Measurements from ENCODE around the gene MTHFD1. TPM values are rescaled to one million over a fixed set of nuclear protein-coding genes. Genes with fewer than 3 reads are reported as not detected.

Gene MTHFD1
- polyA plus RNA-seq, 3 donors = 11.8 to 21.3 (median 14.3) TPM

DNA sequence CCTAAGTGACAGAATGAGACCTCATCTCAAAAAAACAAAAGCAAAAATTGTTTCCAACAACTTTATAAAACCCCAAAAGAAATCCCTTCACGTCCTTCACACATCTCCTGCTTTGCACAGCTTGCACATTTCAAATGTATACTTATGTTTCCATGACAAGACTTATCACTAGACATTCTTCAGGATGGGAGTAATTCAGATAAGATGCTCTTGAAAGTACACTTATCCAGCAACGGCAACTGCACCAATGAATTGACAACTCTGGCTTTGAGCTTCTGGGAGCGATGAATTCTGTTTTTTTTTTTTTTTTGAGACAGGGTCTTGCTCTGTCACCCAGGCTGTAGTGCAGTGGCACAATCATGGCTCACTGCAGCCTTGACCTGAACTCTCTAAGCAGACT is 46.4 kb downstream of the MTHFD1 start:
- H3K27ac Mint-ChIP-seq = no peak overlapping the region

GRCh38 chr14:64438181-64438841 is 50.2 kb downstream of the MTHFD1 start:
- no peak for DNase-seq
- Histone ChIP-seq H3K9me3 (replicated peaks in 1 of 2; ENCODE audit: control insufficient read depth in 1 of 2, insufficient read depth in 1 of 2, low read length in 2 of 2) (no peaks in the 10 kb centered on the region), H3K4me3 (replicated peaks in 1 of 3; ENCODE audit: low read depth in 2 of 3, low read length in 3 of 3) (no peak overlapping the region), H2AFZ (ENCODE audit: insufficient read depth, low read depth, low read length, poor library complexity, severe bottlenecking) (no peak overlapping the region), H3K27ac (ENCODE audit: low read depth in 1 of 2, low read length in 2 of 2) (no peak overlapping the region), H3K36me3 (replicated peaks in 1 of 2; ENCODE audit: control insufficient read depth in 1 of 2, insufficient read depth in 2 of 2, low read length in 2 of 2) (peaks cover 50 to 93% of the 10 kb centered on the region in 2 donors), H3K9ac (ENCODE audit: insufficient read depth, low read length, poor library complexity, severe bottlenecking) (no peak overlapping the region), H3K27me3 (ENCODE audit: control insufficient read depth in 2 of 2, insufficient read depth in 2 of 2, low read length in 2 of 2) (no peaks in the 10 kb centered on the region), H3K79me2 (ENCODE audit: insufficient read depth, low read length) (no peaks in the 10 kb centered on the region), H4K20me1 (ENCODE audit: insufficient read depth, low read length) (no peaks in the 10 kb centered on the region), H3K4me1 (ENCODE audit: control insufficient read depth in 1 of 2, insufficient read depth in 2 of 2, low read length in 2 of 2) (no peaks in the 10 kb centered on the region), H3K4me2 (replicated peaks; ENCODE audit: extremely low read depth, low read length, poor library complexity, severe bottlenecking) (no peak overlapping the region)
- WGBS (ENCODE audit: insufficient coverage) = no CpG with 5 or more reads among the region's 3 CpGs
- no peaks in the 10 kb centered on the region for H3K27me3 Mint-ChIP-seq (ENCODE audit: low read depth in 3 of 3)
- peak overlapping the region in 1 of 7 donors; percentile 41 for H3K27ac Mint-ChIP-seq
- TF ChIP-seq, protein P1, sequence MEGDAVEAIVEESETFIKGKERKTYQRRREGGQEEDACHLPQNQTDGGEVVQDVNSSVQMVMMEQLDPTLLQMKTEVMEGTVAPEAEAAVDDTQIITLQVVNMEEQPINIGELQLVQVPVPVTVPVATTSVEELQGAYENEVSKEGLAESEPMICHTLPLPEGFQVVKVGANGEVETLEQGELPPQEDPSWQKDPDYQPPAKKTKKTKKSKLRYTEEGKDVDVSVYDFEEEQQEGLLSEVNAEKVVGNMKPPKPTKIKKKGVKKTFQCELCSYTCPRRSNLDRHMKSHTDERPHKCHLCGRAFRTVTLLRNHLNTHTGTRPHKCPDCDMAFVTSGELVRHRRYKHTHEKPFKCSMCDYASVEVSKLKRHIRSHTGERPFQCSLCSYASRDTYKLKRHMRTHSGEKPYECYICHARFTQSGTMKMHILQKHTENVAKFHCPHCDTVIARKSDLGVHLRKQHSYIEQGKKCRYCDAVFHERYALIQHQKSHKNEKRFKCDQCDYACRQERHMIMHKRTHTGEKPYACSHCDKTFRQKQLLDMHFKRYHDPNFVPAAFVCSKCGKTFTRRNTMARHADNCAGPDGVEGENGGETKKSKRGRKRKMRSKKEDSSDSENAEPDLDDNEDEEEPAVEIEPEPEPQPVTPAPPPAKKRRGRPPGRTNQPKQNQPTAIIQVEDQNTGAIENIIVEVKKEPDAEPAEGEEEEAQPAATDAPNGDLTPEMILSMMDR (IDR thresholded peaks at IDR 0.05) = no peak
- no peaks in the 10 kb centered on the region for H3K4me1 Mint-ChIP-seq
- peaks cover 57 to 73% of the 10 kb centered on the region in 2 donors for H3K36me3 Mint-ChIP-seq
- intact Hi-C loops (cut with micrococcal nuclease) = loop anchor here in 1 of 2 donors (10.0 kb wide), 1 partner anchor 196 kb away; no protein-coding TSS in a partner anchor
- no peak overlapping the region for H3K4me3 Mint-ChIP-seq
- no peaks in the 10 kb centered on the region for H3K9me3 Mint-ChIP-seq

More for the DNA sequence above, 46.4 kb downstream of the MTHFD1 start:
- Histone ChIP-seq H2AFZ (ENCODE audit: insufficient read depth, low read depth, low read length, poor library complexity, severe bottlenecking) (no peak overlapping the region), H3K36me3 (replicated peaks in 1 of 2; ENCODE audit: control insufficient read depth in 1 of 2, insufficient read depth in 2 of 2, low read length in 2 of 2) (peaks cover 56 to 90% of the 10 kb centered on the region in 2 donors), H3K9ac (ENCODE audit: insufficient read depth, low read length, poor library complexity, severe bottlenecking) (no peak overlapping the region), H3K4me2 (replicated peaks; ENCODE audit: extremely low read depth, low read length, poor library complexity, severe bottlenecking) (no peak overlapping the region), H3K79me2 (ENCODE audit: insufficient read depth, low read length) (no peaks in the 10 kb centered on the region), H4K20me1 (ENCODE audit: insufficient read depth, low read length) (no peaks in the 10 kb centered on the region), H3K27me3 (ENCODE audit: control insufficient read depth in 2 of 2, insufficient read depth in 2 of 2, low read length in 2 of 2) (no peaks in the 10 kb centered on the region), H3K27ac (ENCODE audit: low read depth in 1 of 2, low read length in 2 of 2) (no peak overlapping the region), H3K4me3 (replicated peaks in 1 of 3; ENCODE audit: low read depth in 2 of 3, low read length in 3 of 3) (no peak overlapping the region), H3K9me3 (replicated peaks in 1 of 2; ENCODE audit: control insufficient read depth in 1 of 2, insufficient read depth in 1 of 2, low read length in 2 of 2) (no peaks in the 10 kb centered on the region), H3K4me1 (ENCODE audit: control insufficient read depth in 1 of 2, insufficient read depth in 2 of 2, low read length in 2 of 2) (no peaks in the 10 kb centered on the region)
- H3K27me3 Mint-ChIP-seq (ENCODE audit: low read depth in 3 of 3) = no peaks in the 10 kb centered on the region
- WGBS (ENCODE audit: insufficient coverage) = 93% methylated on average over 3 of the region's 3 CpGs
- no peaks in the 10 kb centered on the region for H3K9me3 Mint-ChIP-seq
- H3K36me3 Mint-ChIP-seq = peaks cover 61 to 85% of the 10 kb centered on the region in 2 donors
- H3K4me3 Mint-ChIP-seq = no peak overlapping the region
- DNase-seq = no peak
- TF ChIP-seq, protein P1 (IDR thresholded peaks at IDR 0.05) = no peak
- intact Hi-C loops (cut with micrococcal nuclease) = loop anchor here in 1 of 2 donors (10.0 kb wide), 1 partner anchor 200 kb away; no protein-coding TSS in a partner anchor
- H3K4me1 Mint-ChIP-seq = no peaks in the 10 kb centered on the region

Data from CD14-positive monocyte (primary cell).